Activated CD8-positive, alpha-beta T cell treated with anti-CD3 and anti-CD28 coated beads for 36 hours (primary cell): ENCODE measurements around the gene RAPGEF1. TPM values are rescaled to one million over a fixed set of nuclear protein-coding genes. Genes with fewer than 3 reads are reported as not detected.

ENCODE experiments used
- ATAC-seq: fragments of 200-7000 bp; cut with Tn5 transposase; one replicate; pipeline ENCODE4 v1.10.0; 2021; ENCODE audit warnings: mild to moderate bottlenecking, moderate library complexity
- CTCF ChIA-PET: fragments of 350-600 bp; sonication (Branson Sonifier 250); formaldehyde crosslinking; loops from one replicate; lab custom pipeline; 2021; ENCODE audit warnings: antibody characterized with exemption; lab: Charles Lee
- POLR2A ChIA-PET: fragments of 350-600 bp; sonication (Branson Sonifier 250); formaldehyde crosslinking; loops from one replicate; lab custom pipeline; 2021; ENCODE audit warnings: antibody characterized with exemption; lab: Charles Lee
- DNase-seq: peaks from one replicate; pipeline ENCODE4 v3.0.0-alpha.2; 2020
- H3K27ac Mint-ChIP-seq: one replicate; pipeline ENCODE4 v1.8.0; 2021; ENCODE audit warnings: mild to moderate bottlenecking, mixed read lengths
- H3K27me3 Mint-ChIP-seq: one replicate; pipeline ENCODE4 v1.8.0; 2021; ENCODE audit warnings: mixed read lengths
- H3K36me3 Mint-ChIP-seq: one replicate; pipeline ENCODE4 v1.8.0; 2021; ENCODE audit warnings: low read depth, mixed read lengths
- H3K4me1 Mint-ChIP-seq: one replicate; pipeline ENCODE4 v1.8.0; 2021; ENCODE audit warnings: low read depth, mixed read lengths
- H3K4me3 Mint-ChIP-seq: one replicate; pipeline ENCODE4 v1.8.0; 2021; ENCODE audit warnings: mild to moderate bottlenecking, moderate library complexity, mixed read lengths
- H3K9me3 Mint-ChIP-seq: one replicate; pipeline ENCODE4 v1.8.0; 2021; ENCODE audit warnings: mixed read lengths
- CTCF ChIP-seq: fragments of 200-600 bp; IDR thresholded peaks from one replicate; pipeline ENCODE4 v1.8.0; 2022; ENCODE audit warnings: antibody characterized with exemption, mild to moderate bottlenecking
- intact Hi-C: fragments of 100-400 bp; cut with micrococcal nuclease; formaldehyde crosslinking; loops from one replicate; pipeline ENCODE4 v1.10.0; 2022
- total RNA-seq, 2 experiments: library from RNA; stranded (reverse); gene quantifications; one replicate each; pipeline ENCODE4 v1.2.3, GENCODE V29; 2021

The RAPGEF1 gene
- total RNA-seq, 2 experiments from 2014 or later, result 84.5 to 85.2 TPM

- no peak overlapping the region for H3K27ac Mint-ChIP-seq
- intact Hi-C loops, result no loop called here
- H3K4me1 Mint-ChIP-seq, result no peaks in the 10 kb centered on the region
- H3K9me3 Mint-ChIP-seq, result no peaks in the 10 kb centered on the region
- H3K36me3 Mint-ChIP-seq, result no peaks in the 10 kb centered on the region
- no peak for TF ChIP-seq CTCF
- H3K4me3 Mint-ChIP-seq, result no peak overlapping the region
- DNase-seq (no peak), ATAC-seq (no peak)
- ChIA-PET CTCF (interaction anchor here (2.6 kb wide), 1 partner anchor 208 kb away, joined by 16 read pairs; no protein-coding TSS in a partner anchor), POLR2A (no interaction called here)
- peaks cover 24% of the 10 kb centered on the region for H3K27me3 Mint-ChIP-seq
These were observed 181.9 kb downstream of the RAPGEF1 start for GRCh38 chr9:131557855-131558548.

- ChIA-PET POLR2A (interaction anchor here (0.9 kb wide), 1 partner anchor 22 kb away, joined by 3 read pairs; no protein-coding TSS in a partner anchor), CTCF (no interaction called here)
- TF ChIP-seq CTCF, result no peak
- Mint-ChIP-seq H3K27me3 (peaks cover 28% of the 10 kb centered on the region), H3K9me3 (no peaks in the 10 kb centered on the region), H3K4me3 (no peak overlapping the region), H3K27ac (no peak overlapping the region), H3K36me3 (no peaks in the 10 kb centered on the region), H3K4me1 (no peaks in the 10 kb centered on the region)
- DNase-seq (no peak), ATAC-seq (no peak)
- intact Hi-C loops, result no loop called here
These were observed 183.8 kb downstream of the RAPGEF1 start for GRCh38 chr9:131555841-131556673.

- Mint-ChIP-seq H3K27me3 (peaks cover 35% of the 10 kb centered on the region), H3K36me3 (no peaks in the 10 kb centered on the region), H3K9me3 (no peaks in the 10 kb centered on the region), H3K4me3 (no peak overlapping the region), H3K4me1 (no peaks in the 10 kb centered on the region), H3K27ac (no peak overlapping the region)
- ATAC-seq, result no peak
- TF ChIP-seq CTCF, result no peak
- DNase-seq, result no peak
- CTCF ChIA-PET, result no interaction called here
- intact Hi-C loops, result no loop called here
- POLR2A ChIA-PET, result no interaction called here
These were observed 185.0 kb downstream of the RAPGEF1 start for GRCh38 chr9:131554843-131555351.

GRCh38 chr9:131554087-131554842, 185.6 kb downstream of the RAPGEF1 start:
- TF ChIP-seq CTCF, result no peak
- POLR2A ChIA-PET, result no interaction called here
- no peaks in the 10 kb centered on the region for H3K9me3 Mint-ChIP-seq
- ATAC-seq (peak; percentile 61), DNase-seq (no peak)
- intact Hi-C loops, result no loop called here
- CTCF ChIA-PET, result no interaction called here
- no peak overlapping the region for H3K4me3 Mint-ChIP-seq
- no peaks in the 10 kb centered on the region for H3K4me1 Mint-ChIP-seq
- H3K27ac Mint-ChIP-seq, result no peak overlapping the region
- H3K27me3 Mint-ChIP-seq, result peaks cover 42% of the 10 kb centered on the region
- H3K36me3 Mint-ChIP-seq, result no peaks in the 10 kb centered on the region
